Astrocyte of the hippocampus (primary cell): ENCODE measurements around the gene RALBP1.

Experiments
- DNase-seq: peaks from one replicate; pipeline ENCODE4 v3.0.0; 2011; ENCODE audit warnings: low read depth, low spot score

RALBP1 gene

DNA sequence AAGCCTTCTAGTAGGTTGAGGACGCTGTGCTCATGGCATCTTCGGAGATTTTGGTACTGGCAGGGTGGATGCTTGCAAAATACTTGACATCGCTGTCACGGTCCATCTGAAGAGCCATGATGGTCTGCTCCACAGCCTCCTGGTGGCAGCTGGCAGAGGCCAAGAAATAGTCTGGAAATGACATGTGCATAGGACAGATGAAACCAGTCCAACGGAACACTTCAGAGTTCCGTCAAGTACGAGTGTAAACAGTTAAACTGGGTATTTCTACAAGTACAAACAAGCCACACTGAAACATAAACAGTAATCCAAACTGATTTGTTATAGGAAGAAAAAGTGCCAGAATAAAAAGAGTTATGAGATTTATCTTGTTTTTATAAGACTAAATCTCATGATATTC lies 72.5 kb downstream of the RALBP1 start:
- no peak for DNase-seq

- no peak for DNase-seq
Measured at GRCh38 chr18:9549405-9549804, 74.1 kb downstream of the RALBP1 start.

GRCh38 chr18:9550429-9550828 lies 75.1 kb downstream of the RALBP1 start:
- DNase-seq, result no peak

- no peak for DNase-seq
Measured at GRCh38 chr18:9552191-9552590, 76.9 kb downstream of the RALBP1 start.

GRCh38 chr18:9552616-9553015 lies 77.3 kb downstream of the RALBP1 start:
- DNase-seq, result no peak

- DNase-seq, result no peak
Measured at GRCh38 chr18:9557250-9557943, 82.1 kb downstream of the RALBP1 start.

- no peak for DNase-seq
Measured at GRCh38 chr18:9558387-9559064, 83.2 kb downstream of the RALBP1 start.

DNA sequence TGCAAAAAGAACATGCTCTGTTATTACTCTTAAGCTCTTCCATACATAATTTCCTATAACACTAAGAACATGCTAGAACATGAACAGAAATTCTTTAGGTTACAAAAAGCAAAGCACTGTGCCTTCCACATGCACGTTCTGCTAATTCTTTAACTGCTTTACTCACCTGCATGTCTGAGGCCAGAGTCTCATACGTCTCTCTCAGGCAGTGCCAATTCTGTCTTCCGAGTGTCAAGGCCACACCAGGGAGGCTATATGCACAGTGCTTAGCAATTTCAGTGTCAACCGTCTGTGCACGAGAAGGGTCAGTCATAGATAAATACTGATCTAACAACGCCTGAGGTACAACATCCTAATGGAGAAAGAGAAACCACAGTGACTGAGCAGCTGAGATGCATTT lies 83.9 kb downstream of the RALBP1 start:
- no peak for DNase-seq

DNA sequence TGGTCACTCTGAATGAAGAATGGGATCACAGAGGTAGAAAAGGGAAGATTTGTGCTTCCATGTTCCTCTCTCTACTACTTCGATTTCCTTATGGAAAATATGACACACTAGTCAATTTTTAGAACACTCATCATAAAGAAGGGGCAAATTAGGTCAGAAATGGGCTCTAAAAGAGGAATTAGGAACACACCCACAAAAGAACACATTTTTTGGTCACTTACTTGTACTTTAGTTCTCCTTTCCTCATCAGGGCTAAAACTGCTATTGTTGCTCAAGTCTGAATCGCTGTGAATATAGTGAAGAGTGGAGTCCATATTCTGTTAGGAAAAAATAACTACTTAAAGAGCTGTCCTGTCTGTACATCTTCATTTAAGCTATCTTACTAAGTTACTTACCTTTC lies 86.4 kb downstream of the RALBP1 start:
- DNase-seq, result no peak

DNA sequence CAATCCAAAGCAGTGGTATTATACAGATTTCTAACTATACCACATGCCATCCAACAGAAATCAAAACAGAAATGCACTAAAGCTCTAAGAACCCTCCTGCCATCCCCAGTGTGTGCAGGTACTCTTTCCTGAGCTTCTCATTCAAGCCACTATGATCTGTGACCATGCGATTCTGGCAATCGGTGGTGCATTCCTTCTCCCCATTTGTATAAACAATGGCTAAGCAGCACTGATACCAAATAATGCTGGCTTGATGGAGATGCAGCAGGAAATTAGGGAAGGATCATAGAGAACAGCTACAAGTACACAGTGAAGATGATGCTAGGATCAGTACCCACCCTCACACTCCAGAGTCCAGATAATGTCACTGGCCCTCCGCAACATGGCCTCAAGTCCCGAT lies 87.3 kb downstream of the RALBP1 start:
- DNase-seq, result no peak

DNA sequence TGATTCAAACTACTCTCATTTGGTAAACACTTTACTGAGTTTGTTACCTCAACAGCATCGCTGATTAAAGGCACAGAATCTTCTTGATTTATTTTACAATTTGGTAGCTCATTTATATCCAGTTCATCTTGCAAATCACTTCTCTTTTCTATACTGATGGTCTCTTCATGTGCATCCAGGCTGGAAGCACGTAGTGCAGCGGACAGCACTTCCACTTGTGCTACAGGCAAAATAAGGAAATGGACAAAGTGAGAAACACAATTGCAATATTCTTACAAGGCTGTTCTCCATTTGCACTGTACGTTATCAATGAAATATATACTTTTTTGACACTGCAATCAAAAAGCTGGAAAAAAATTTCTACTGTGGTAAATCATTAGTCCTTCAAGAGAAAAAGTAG lies 88.0 kb downstream of the RALBP1 start:
- DNase-seq, result no peak

DNA sequence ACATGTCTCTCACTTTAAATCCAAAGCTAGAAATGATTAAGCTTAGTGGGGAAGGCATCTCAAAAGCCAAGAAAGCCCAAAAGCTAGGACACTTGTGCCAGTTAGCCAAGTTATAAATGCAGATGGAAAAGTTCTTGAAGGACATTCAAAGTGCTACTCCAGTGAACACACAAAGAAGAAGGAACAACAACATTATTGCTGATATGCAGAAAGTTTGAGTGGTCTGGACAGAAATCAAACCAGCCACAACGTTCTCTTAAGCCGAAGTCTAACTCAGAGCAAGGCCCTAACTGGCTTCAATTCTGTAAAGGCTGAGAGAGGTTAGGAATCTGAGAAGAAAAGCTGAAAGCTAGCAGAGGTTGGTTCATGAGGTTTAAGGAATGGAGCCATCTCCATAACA lies 90.1 kb downstream of the RALBP1 start:
- peak; percentile 19 for DNase-seq

DNA sequence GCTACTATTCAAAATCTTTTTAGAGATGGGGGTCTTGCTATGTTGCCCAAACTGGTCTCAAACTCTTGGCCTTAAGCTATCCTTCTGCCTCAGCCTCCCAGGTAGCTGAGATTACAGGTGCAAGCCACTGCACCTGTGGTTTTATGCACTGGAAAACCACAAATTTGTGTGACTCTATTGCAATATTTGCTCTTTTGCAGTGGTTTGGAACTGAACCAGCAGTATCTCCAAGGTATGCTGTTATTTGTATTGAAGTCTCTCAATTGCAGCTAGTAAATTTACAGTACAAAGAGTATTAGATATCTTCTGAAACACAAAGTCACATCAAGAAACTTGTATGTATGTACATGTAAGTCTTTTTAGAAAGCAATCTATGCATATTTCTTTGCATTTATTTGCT lies 92.9 kb downstream of the RALBP1 start:
- DNase-seq, result no peak

- no peak for DNase-seq
Measured at GRCh38 chr18:9569178-9569577, 93.9 kb downstream of the RALBP1 start.

DNA sequence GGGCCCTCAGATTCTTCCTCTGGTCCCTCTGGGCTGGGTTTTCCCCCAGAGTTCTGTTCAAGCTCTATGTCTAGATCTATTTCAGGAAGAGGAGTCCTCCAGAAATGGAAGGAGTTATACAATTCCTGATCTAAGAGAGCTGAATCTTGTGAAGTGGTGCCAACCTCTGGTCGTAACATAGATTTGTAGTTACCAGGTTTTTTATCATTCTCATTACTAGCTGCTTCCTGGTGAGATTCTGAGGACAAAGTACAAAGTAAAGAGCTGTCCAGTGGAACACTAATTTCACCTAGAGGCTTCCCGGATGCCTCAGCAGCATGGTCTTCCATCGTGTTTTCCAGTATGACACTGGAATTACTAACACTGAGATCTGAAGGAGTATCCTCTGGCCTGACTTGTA lies 94.9 kb downstream of the RALBP1 start:
- no peak for DNase-seq

DNA sequence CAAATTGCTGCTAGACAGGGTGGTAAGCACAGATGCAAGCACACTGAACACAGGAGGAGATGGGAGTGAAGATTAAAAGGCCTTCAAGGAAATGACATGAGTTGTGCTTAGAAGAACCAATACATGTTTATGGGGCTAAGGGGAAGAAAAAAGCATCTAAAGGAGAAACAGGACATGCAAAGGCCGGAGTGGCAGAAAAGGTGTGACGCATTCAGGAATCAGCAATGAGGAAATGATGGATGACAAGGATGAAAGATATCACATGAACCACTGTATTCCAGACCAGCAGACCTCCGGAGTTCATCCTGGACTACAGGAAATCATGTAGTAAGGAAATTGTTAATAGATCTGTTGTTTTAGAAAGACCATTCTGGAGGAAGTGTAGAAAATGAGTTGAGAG lies 96.2 kb downstream of the RALBP1 start:
- DNase-seq, result no peak

DNA sequence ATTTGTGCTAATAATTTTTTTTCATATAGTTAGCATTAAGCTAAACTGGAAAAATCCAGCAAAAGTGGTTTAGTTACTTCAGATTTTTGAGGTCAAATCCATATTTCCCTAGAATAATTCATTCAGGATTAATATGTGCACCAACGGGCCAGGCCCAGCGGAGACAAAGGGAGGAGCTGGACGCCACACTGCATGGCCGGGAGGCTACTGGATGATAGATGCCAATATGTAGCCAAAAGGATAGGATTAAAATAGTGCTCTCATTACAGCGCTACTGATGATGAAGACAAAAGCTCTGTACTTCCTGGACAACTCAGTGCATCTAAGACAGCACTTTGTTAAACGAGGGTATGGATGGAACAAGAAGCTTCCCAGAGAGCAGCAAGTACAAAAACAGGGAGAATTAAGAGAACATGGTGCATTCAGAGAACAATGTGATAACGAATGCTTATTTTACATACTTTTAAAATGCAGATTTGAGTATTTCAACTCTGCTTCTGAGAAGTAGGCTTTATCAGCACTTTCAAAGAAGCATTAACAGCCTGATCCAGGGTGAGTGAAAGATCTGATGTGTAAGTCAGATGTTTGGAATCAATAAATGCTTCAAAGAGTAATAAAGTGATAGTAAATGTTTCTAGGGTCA lies 99.3 kb downstream of the RALBP1 start:
- DNase-seq, result no peak

GRCh38 chr18:9575558-9575957 lies 100.2 kb downstream of the RALBP1 start:
- peak; percentile 95 for DNase-seq

DNA sequence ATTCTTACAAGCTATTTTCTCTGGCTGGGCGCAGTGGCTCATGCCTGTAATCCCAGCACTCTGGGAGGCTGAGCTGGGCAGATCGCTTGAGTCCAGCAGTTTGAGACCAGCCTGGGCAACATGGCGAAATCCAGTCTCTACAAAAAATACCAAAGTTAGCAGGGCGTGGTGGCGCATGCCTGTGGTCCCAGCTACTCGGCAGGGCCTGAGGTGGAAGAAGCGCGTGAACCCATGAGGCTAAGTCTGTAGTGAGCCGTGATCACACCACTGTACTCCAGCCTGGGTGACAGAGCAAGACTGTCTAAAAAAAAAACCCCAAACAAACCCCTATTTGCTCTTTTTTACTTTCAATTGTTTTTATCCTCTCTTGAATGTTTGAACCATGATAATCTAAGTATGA lies 102.0 kb downstream of the RALBP1 start:
- DNase-seq, result no peak

DNA sequence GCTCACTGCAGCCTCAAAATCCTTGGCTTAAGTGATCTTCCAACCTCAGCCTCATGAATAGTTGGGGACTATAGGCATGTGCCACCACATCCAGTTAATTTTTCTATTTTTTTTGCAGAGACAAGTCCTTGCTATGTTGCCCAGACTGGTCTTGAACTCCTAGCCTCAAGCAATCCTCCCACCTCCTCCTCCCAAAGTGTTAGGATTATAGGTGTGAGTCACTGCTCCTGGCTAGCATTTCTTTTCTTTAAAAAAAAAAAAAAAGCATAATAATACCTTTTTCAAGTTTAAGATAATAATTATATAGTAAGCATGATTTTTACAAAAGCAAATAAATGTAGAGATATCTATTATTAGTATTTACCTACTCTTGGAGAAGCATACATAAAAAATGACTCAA lies 103.0 kb downstream of the RALBP1 start:
- DNase-seq, result no peak

DNA sequence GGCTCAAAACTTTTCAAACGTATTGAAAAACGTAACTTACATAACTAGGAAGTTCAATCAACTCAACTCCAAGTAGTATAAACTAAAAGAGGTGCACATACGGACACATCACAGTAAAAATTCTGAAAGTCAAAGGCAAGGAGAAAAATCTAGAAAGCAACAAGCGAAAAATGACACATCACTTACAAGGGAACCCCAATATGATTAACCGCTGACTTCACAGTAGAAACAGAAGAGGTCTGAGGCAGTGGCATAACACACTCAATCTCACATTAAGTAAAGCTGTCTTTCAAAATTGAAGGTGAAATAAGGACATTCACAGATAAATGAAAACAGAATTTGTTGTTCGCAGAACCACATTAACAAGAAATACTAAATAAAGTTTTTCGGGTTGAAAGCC lies 106.4 kb downstream of the RALBP1 start:
- DNase-seq, result no peak

DNA sequence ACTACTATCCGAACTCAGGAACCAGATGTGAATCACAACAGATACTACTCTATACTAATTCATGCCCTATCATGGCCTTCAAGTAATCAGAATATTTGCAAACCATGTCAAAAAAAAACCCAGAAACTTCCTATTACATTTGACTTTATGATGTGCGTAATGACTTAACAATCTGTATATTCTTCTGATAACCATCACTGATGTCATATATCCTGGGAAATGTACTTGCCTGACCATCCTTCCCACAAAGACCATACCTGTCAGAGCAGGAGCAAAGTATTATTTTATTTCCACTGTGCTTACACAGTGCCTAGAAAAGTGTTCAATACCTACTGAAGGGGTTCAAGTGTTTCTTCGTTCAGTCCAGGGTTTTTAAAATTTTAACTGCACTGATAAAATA lies 111.5 kb downstream of the RALBP1 start:
- no peak for DNase-seq
